HG03135 (cell line): Measurements from ENCODE around the gene NAIF1.
"Not testable (repeated sequence)": the region's sequence is repeated elsewhere in the genome, so short reads cannot be mapped to it uniquely, and the experiment has no call there.

Experiments used
- ATAC-seq: cut with Tn5 transposase; IDR thresholded peaks from one replicate; pipeline ENCODE4 v1.9.1; 2021; ENCODE audit warnings: mild to moderate bottlenecking, moderate library complexity; ENCODE audit not compliant: unreplicated experiment

The NAIF1 gene

GRCh38 chr9:128062846-128063831 lies 4.0 kb downstream of the NAIF1 start:
- ATAC-seq: no peak

GRCh38 chr9:128062279-128062678 lies 4.8 kb downstream of the NAIF1 start:
- no peak for ATAC-seq

GRCh38 chr9:128061275-128061960 lies 5.7 kb downstream of the NAIF1 start:
- ATAC-seq: no peak

GRCh38 chr9:128059365-128059983 lies 7.6 kb downstream of the NAIF1 start:
- ATAC-seq: no peak

GRCh38 chr9:128057724-128058409 lies 9.3 kb downstream of the NAIF1 start:
- no peak for ATAC-seq

GRCh38 chr9:128056887-128057723 lies 10.0 kb downstream of the NAIF1 start:
- no peak for ATAC-seq

GRCh38 chr9:128056086-128056485 lies 11.0 kb downstream of the NAIF1 start:
- ATAC-seq: no peak

GRCh38 chr9:128055344-128056040 lies 11.6 kb downstream of the NAIF1 start:
- no peak for ATAC-seq

GRCh38 chr9:128054087-128054486 lies 13.0 kb downstream of the NAIF1 start:
- ATAC-seq: no peak

- ATAC-seq: no peak
Observed at GRCh38 chr9:128053560-128053959, 13.6 kb downstream of the NAIF1 start.

GRCh38 chr9:128051932-128052709 lies 15.0 kb downstream of the NAIF1 start:
- ATAC-seq: no peak

- ATAC-seq: no peak
Observed at GRCh38 chr9:128049843-128050242, 17.3 kb downstream of the NAIF1 start.

- ATAC-seq: no peak
Observed at GRCh38 chr9:128048663-128049062, 18.5 kb downstream of the NAIF1 start.

- ATAC-seq: no peak
Observed at GRCh38 chr9:128047231-128047630, 19.9 kb downstream of the NAIF1 start.

GRCh38 chr9:128045831-128046230 lies 21.3 kb downstream of the NAIF1 start:
- no peak for ATAC-seq

GRCh38 chr9:128045409-128045808 lies 21.7 kb downstream of the NAIF1 start:
- ATAC-seq: not testable (repeated sequence)

GRCh38 chr9:128043467-128043868 lies 23.7 kb downstream of the NAIF1 start:
- no peak for ATAC-seq

GRCh38 chr9:128042043-128042442 lies 25.1 kb downstream of the NAIF1 start:
- ATAC-seq: no peak

- ATAC-seq: not testable (repeated sequence)
Observed at GRCh38 chr9:128040783-128041182, 26.3 kb downstream of the NAIF1 start.
